Stimulated activated CD8-positive, alpha-beta memory T cell treated with anti-CD3 and anti-CD28 coated beads, Interleukin-7, amount 100 ng/mL, for 48 hours (primary cell): ENCODE data around the gene TAP1.
A peak's percentile ranks its signal among the peaks of the same experiment; 100 is the strongest.

Experiments
- DNase-seq, 2 donors: peaks; one replicate each; pipeline ENCODE4 v3.0.0-alpha.2; 2020; ENCODE audit warnings: low read depth in 1 of 2; ENCODE audit errors: extremely low read depth in 1 of 2

The TAP1 gene

DNA sequence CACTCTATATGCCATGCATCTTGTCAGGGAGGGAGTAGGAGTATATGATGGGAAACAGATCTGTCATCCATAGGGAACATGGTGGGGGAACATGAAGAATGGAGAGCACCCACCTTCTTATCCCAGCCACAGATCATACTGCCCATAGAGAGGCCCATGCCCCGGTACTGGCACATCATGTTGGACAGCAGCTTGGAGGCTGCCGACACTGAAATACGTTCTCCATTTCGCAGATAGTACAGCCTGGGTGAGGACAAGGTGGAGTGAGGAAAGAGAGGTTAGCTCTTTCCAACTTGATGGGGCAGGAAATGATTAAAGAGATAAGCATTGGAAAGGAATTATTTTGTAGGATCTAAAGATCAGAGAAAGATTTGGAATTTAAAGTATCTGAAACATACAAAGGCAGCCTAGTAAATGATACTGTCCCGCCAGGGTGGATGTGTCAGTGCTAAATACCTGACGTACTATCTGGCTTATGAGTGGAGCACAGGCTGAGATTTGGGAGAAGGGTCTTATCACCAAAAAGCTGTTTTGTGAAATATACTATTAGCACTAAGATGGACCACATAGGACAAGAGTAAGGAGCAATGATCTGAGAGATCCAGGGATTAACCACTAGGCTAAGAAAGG is 11.4 kb downstream of the TAP1 start:
- DNase-seq, result no peak

DNA sequence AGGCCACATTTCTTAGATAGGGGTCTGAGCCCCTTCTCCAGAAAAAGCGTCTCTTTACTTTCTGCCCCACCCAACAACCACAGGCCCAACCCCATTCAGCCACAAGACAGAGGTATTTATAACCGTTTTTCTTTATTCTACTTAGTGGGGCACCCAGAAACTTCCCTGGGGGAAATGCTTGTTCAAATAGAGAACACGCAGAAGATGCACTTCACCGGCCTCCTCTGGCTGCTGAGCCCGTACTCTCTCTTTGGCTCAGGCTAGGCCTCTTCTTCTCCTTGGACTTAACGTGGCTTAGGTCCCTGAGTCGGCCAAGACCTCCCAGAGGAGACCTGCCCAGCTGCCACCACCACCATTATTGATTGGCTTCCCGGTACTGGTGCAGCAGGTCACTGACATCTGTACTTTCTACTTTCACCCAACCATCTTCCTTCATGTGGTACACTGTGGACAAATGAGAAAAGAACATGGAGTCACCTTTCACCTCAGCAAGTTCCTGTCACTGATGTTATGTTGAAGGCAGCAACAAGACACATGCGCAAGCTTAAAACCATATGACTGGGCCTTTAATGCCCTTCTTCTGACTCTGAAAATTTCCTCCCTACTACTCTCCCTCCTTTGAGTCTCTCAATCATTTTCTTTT is 12.8 kb downstream of the TAP1 start:
- peak in 1 of 2 donors; percentile 50 for DNase-seq

DNA sequence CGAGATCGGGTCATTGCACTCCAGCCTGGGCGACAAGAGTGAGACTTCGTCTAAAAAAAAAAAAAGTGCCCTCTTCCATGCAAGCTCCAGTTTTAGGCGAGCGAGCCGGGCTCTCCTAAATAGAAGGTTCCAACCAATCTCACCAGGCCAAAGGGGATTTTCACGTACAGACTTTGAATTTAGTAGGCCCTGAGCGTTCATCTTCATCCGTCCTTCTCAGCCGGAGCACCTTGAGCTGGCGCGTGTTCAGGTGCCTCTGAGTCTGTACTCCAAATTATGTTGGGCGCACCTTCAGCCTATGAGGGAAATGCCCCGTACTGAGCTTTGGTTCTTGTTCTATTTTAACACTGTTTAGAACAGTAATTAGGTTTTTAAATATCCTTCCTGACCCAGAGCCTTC is 14.1 kb downstream of the TAP1 start:
- no peak for DNase-seq

DNA sequence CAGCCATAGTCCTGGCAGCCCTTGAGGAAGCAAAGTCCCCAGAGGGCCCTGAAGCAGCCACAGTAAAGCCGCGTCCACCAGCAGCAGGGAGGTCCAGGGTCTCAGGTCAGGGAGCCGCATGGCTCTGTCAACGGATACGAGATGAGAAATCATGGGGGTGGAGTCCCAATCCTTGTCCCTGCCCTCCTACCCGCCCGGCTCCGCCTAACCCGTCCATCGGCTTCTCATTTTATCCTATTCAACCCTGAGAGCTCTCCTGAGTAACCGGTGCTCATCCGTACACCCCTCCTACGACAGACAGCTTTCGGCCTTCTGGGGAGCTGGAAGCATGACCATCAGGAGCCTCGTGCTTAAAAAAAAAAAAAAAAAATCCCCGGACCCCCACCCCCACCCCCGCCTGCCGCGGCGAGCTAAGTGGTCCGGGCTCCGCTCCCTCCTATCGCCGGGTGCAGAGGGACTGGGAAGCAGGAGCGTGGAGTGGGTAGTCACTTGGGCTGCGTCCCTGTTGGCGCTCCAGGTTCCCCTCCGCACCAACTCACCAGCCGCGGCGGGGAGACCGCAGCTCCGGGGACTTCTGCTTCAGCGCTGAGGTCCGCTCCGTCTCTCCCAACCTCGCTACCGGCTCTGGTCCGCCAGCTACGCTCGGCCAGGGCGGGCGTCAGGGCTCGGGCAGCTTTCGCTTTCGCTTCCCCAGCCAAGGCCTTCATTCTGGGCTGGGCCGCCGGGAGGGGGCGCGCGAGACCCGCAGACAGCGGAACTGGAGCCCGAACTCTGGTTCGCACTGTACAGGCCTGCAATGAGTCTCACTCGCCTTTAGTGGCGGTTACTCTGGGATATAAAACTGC is 15.2 kb downstream of the TAP1 start, which contains the start of gene TAP2:
TSS of gene TAP2 (minus strand) at position 626 of the 845 bp plus-strand sequence. CDS start at position 120, 506 bp downstream.
- DNase-seq, result peak; percentile 93

DNA sequence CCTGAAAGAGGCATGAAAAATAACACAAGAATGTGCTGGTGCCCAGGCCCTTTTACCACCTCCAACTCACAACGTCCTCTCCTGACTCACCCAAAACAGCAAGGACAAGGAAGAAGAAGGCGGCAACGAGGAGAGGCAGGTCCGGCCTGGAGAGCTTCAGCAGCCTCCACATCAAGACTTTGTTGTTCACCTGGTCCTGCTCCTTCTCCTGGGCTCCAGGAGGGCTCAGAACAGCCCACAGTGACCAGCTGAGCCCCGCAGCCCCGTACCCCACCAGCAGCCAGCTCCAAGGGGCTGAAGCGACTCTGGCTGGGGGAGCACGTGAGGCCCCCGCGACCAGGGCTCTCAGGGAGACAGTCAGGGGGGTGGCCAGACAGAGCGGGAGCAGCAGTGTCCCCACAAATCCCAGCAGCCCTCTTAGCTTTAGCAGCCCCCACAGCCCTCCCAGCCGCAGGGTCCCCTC is 15.8 kb downstream of the TAP1 start:
- no peak for DNase-seq

DNA sequence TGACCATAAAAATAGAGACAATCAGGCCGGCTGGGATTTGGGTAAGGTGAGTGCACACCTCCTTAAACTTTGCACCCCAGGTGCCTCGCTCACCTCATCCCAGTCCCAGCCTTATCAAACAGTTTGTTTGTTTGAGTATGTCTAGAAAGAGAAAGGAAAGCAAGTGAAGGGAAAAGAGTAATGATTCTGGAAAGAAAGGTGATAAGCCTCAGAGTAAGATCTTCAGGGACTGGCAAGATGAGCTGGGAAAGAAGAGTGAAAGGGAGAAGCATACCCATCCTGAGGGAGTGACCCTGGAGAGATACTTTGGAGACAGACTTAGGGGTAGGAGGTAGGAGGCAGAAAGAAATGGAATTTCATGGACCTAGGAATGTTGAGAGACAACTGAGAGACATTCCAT is 16.6 kb downstream of the TAP1 start:
- DNase-seq, result no peak

DNA sequence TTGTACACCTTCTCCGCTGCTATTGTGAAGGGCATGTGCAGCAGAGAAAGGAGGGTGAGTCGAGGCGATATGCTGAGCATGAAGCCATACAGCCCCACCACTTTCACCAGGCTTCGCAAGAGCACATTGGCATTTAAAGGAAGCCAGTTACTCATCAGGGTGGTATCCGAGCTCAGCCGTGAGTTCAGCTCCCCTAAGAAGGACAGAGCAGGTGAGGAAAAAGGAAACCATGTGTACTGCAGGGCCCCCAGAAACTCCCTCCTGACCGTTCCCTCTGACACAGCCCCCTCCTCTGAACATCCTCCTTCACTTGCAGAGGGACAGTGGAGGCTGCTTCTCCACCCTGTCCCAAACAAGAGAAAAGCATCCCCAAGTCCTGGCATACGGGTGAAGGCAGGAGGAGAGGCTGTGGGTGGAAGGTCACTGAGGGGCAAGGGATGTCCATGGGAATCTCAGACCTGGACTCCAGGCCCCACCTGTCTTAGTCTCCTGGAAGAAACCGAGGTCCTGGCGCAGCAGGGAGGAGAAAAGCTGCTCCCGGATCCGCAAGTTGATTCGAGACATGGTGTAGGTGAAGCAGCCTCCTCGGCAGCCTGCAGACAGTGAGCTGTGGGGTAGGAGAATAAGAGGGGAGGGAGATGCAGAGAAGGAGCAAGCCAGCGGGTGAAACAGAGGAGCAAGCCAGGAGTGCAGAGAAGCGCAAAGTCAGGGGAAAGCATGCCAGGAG is 18.2 kb downstream of the TAP1 start:
- no peak for DNase-seq

DNA sequence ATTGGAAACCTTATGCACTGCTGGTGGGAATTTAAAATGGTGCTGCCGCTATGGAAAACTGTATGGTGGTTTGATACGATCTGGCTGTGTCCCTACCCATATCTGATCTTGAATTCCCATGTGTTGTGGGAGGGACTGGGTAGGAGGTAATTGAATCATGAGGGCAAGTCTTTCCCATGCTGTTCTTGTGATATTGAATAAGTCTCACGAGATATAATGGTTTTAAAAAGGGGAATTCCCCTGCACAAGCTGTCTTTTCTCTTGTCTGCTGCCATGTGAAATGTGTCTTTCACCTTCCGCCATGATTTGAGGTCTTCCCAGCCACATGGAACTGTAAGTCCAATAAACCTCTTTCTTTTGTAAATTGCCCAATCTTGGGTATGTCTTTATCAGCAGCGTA is 19.8 kb downstream of the TAP1 start:
- no peak for DNase-seq

DNA sequence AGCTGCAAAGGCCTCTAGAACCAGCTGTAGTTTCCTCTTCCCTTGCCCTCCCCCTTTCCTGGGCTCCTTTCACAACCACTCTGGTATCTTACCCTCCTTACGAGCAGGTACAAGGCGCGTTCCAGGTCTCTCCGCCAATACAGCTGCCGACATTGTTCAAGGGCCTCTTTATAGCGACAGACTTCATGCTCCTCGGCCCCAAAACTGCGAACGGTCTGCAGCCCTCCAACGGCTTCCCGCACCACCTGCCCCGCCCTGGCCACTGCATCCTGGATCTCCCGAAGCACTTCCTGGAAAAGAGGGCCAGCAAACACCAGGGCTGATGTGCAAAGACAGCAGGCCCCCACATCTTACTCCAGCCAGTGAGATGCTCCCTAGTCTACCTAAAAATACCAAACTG is 21.0 kb downstream of the TAP1 start:
- no peak for DNase-seq

DNA sequence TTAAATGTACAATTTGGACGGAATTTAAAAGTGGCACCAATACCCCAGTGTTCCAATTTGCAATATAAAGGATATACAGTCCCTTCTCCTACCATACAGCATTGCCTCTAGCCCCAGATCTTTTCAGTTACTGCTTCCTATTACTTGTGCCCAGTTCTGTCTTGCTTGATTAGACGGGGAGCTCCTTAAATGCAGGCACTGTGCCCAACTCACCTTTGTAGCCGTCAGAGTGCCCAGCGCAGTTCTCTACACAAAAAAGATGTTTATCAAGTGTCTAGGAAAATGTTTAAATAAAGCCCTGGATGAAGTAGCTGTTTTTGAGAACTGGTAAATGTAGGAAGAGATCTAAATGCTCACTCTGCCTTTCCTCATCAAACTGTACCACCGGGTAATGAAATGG is 22.6 kb downstream of the TAP1 start:
- no peak for DNase-seq

DNA sequence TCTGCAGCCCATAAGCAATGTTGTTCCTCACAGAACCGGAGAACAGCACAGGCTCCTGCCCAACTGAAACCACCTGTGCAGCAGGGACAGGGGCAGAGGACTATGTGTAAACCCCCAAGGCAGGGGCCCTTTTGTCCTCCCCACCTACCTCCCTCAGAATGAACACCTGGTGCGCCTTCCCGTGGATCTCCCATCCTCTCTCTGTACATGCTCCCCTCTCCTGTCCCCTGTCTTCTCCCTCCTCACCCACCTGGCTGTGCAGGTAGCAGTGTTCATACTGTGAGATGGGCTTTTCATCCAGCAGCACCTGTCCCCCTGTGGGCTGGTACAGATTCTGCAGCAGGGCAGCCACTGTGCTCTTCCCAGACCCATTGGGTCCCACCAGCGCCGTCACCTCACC is 23.5 kb downstream of the TAP1 start:
- DNase-seq, result no peak

DNA sequence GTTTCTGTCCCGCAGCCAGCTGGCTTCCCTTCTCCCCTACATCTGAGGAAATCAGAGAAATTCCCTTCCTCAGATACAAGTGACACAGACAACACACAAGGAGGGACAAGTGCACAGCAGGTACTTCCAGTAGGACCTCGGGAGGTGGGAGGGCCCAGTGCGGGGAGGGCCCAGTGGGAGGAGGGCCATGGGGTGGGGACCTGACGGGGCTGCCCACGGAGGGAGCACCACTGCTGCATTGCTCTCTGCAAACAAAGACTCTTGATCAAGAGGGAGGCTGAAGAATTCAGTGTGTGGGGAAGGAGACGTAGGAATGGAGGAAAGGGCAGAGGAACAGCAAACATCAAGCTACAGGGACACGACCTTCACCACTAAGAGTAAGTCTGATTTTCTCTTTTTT is 24.0 kb downstream of the TAP1 start:
- DNase-seq, result no peak

DNA sequence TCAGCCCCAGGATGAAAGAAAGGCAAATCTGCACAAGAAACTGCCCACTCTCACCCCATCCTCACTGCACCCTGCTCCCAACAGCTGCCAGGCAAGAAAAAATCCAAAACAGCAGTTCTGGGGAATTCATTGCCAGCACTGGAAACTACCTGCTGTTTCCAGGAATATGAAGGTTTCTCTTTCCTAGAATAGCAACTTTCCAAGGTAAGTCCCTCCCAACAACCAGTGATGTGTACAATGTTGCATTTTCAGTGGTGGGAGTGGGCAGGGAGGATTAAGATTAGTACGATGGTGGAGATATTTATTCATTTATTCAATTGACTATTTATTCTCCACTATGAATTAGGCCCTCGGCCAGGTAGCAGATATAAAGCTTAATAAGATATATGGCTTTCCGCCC is 26.5 kb downstream of the TAP1 start:
- DNase-seq, result no peak

DNA sequence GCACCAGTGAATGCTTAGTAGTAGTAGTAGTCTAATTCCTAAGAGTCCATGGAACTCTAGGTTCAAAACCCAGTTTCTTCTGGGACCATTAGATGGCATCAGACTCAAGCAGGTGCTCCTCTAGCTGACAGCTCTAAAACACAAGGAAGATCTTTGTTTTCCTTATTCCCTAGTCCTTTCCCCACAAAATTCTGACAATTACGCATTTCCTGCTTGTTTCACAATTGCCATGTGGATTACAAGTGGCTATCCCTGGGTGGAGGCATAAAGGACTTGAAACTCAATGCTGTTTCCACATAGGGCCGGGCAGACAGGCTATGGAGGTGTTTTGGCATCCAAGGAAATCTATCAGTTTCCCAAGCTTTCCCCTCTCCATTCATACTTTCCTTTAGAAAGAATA is 27.5 kb downstream of the TAP1 start:
- DNase-seq, result no peak

DNA sequence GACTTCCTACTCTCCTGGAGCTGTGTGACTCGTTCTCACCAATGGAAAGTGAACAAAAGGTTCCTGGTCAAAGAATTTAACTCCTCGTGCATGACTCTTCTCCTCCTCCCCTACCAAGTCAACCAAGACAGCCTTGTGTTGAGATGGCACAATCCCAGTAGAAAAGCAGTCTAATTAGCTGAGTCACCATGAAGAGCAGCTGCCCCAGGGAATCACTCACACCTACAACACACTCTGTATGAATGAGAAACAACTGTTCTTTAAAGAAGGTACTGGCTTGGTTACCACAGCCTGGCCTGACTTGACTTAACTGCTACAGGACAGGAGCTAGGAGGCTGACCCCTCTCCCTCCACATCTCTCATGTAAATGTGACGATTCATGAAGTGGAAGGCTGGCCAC is 33.8 kb downstream of the TAP1 start:
- DNase-seq, result no peak

DNA sequence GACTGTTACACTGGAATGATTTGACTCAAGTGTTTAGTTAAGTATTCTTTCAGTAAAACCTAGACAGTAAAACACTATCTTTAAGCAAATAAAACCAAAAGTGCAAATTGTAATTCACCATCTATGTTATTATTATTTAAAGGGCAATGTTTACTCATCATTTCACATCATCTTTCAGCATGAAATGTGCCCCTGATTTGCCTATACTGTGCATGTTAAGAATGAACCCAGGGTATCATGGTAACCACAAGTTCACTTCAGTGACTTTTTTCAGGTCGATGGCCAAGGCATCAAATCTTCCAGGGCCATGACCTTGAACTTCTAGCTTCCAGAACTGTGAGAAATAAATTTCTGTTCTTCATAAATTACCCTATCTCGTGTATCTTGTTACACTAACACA is 34.6 kb downstream of the TAP1 start:
- DNase-seq, result no peak

DNA sequence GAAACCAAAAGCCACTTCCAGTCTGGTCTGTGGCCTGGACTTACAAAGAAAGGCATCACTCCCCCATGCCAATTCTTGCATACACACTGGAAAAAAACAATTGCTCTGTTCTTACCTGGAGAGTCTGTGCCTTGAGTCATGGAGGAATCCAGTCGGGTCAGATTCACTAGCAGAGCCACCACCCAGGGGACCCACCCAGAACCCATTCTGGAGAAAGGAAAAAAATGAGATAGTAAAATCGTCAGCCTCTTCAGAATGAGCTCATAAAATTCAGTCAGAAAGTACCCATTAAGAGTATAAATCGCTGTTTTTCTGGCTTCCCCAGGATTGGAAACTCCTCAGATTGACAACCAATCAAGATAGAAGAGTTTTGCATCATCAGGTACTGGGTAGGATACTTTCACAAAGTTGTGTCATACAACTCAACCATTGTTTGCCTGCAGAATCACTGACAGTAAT is 36.7 kb downstream of the TAP1 start, which contains the start of gene HLA-DOB:
TSS of gene HLA-DOB (minus strand) at position 257 of the 459 bp plus-strand sequence. CDS start at position 206, 51 bp downstream.
- no peak for DNase-seq

DNA sequence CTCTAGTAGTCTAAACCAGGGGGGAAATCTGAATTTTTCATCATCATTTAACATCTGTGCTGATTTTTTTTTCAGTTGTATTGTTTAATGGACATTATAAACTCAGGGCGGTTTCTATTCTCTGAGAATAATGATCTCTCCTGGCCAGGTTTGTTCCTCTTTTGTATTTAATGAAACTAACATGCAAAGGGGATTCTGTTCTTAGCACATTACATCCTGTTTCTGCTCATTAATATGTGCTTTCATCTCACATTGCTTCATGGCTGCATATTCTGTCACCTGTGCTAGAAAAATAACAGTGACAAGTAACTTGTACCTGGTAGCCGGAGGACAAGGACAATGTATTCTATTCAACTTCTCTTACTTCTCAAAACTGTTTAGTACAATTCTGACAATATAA is 37.5 kb downstream of the TAP1 start:
- no peak for DNase-seq

DNA sequence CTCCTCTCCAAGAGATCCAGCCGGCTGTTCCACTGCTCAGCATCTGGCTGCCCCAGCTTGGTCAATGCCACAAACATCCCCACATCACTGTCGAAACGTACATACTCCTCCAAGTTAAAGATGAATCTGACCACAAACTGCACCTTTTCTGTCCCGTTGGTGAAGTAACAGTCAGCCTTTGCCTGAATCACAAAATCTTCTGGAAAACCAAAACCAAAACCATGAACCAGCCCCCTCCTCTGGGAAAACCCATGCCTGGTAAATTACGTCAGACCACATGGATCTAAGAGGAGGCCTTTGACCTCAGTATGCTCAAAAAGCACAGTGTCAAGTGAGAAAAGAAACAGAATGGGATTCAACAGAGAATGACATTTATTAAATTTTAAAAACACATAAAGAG is 38.4 kb downstream of the TAP1 start:
- no peak for DNase-seq

DNA sequence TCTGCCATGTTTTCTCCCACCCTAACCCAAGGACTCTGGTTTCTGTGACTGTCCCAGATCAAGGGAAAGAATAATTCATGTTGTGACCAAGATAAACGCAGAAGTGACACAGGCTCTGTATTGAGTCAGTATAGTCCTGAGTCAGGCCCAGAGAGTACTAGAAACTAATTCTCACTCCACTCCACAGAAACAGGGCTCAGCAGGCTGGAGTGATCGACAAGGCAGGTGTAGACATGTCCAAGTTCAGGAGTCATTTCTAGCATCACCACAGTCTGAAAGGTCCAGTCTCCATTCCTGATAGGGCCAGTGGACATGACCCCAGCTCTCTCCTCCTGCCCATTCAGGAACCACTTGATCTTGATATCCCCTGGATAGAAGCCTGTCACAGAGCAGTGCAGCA is 39.4 kb downstream of the TAP1 start:
- DNase-seq, result no peak

DNA sequence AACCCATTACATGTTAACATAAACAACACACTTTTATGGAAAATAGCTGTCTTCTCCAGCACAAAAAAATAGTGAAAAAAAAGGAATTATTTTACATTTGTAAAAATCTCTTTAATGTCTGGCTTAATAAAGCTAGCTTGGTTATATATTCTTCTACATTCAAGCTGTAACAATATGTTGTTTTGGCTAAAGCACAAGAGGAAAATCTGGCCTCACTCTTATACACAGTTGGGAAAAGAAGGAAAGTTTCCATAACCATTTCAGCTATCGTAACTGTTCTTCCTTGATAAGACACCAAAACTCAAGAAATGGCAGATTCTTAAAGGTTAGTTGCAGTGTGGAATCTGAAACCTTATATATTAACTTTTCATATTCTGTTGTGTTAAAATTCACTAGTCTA is 44.3 kb downstream of the TAP1 start:
- no peak for DNase-seq
